ENCODE data around the gene ATP8B3. TPM values are rescaled to one million over a fixed set of nuclear protein-coding genes. Genes with fewer than 3 reads are reported as not detected.
A peak's percentile ranks its signal among the peaks of the same experiment; 100 is the strongest.
"Not testable (repeated sequence)": the region's sequence is repeated elsewhere in the genome, so short reads cannot be mapped to it uniquely, and the experiment has no call there.

The ATP8B3 gene
- total RNA-seq, 1 donor from 2014 or later = 1.4 TPM

DNA sequence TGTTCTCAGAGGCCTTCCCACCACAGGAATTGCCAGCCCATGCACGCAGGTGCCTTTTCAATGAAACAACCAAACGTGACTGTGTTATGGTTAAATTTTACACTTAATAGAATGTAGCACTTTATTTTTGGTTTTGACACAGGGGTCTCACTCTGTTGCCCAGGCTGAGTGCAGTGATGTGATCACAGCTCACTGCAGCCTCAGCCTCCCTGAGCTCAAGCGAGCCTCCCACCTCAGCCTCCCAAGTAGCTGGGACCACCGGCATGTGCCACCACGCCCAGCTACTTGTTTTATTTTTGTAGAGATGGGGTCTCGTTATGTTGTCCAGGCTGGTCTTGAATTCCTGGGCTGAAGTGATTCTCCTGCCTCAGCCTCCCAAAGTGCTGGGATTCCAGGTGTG lies 7.2 kb downstream of the ATP8B3 start:
- ATAC-seq (no peak), DNase-seq (ENCODE audit: low spot score) (no peak)

DNA sequence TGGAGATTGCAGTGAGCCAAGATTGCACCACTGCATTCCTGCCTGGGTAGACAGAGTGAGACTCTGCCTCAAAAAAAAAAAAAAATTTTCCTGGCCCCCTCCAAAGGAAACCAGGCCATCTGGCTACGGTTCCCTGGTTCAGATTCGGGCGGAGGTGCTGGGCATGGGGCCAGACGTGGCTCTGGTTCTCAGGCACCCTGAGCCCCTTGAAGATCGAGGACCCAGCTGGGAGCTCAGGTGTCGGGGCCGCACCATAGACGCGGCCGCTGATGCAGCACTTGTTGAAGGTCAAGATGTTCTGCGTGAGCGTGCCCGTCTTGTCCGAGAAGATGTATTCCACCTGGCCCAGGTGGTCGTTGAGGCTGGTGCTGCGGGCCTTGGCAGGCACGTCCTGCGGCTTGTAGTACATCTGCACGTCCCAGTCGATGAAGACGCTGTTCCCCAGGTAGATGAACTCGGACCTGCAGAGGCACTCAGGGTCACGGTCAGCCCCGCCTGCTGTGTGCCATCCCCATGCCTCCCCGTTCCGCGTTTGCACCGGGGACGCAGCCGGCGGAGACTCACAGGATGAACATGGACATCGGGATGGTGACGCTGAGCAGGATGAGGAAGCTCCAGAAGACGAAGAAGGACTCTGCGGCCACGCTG lies 12.3 kb downstream of the ATP8B3 start:
- ATAC-seq = no peak
- no peak for DNase-seq (ENCODE audit: low spot score)

DNA sequence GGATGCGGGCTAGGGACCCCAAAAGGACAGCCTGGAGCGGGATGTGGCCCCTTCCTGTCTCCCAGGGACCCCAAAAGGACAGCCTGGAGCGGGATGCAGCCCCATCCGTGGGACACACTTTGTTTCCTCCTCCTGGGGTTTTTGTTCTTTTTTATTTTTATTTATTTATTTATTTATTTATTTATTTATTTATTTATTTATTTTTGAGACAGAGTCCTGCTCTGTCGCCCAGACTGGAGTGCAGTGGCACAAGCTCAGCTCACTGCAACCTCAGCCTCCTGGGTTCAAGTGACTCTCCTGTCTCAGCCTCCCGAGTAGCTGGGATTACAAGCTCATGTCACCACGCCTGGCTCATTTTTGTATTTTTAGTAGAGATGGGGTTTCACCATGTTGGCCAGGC lies 14.8 kb downstream of the ATP8B3 start:
- DNase-seq (ENCODE audit: low spot score); ATAC-seq: not testable (repeated sequence)

DNA sequence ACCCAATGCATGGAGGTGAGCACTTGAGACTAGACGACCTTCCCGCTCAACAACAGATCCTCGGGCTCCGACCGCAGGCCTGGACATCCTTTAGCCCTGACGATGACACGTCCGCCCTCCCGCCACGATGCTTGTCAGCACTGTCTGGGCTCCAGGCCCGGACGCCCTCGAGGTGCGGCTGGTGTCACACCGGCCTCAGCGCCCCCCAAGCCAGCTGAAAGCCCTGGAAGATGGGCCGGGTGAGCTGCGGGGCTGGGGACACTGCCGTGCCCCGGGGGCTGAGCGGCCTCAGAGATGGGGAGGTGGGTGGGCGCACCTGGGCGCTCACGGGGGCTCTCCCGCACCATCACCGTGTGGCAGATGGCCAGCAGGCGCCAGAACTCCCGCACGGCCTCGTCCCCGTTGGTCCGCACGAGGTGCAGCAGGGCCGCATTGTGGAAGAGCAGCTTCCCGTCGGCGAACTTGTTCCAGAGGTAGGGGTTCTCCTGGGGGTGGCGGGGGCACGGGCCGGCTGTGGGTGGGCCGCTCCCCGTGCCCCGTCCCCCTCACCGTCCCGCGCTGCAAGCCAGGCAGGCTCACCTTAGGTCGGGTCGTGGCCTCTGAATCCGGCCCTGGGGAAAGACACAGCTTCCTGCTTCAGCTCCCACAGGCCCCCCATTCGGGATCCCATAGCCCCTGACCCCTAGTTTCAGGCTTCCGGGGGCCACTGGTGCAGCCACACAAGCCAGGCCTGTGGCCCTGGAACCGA lies 15.5 kb downstream of the ATP8B3 start:
- DNase-seq (ENCODE audit: low spot score) (no peak), ATAC-seq (no peak)

DNA sequence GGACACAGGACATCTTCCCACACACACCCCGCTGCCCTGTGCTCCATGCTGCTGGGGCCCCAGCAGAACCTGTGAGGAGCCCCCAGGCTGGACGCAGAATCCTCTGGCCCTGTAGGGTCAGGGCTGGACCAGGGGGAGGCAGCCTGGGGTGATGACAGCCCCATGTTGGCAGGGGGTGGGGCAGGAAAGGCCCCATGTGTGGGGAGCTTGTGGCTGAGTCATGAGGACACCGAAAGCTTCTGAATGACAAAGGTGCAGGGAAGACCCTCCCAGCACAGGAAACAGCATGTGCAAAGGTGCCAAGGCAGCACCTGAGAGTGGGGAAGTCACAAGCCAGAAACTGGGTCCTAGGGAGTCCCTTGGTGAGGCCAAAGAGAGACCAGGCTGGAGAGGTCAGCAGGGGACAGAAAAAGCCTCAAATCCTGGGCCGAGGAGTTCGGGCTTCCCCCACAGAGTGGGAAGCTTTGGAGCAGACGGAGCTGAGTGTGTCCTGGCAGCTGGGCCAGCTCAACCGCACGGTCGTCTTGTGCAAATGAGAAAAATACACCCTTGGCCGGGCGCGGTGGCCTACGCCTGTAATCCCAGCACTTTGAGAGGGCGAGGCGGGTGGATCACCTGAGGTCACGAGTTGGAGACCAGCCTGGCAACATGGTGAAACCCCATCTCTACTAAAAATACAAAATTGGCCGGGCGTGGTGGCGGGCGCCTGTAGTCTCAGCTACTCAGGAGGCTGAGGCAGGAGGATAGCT lies 17.5 kb downstream of the ATP8B3 start:
- ATAC-seq (no peak), DNase-seq (ENCODE audit: low spot score) (no peak)

DNA sequence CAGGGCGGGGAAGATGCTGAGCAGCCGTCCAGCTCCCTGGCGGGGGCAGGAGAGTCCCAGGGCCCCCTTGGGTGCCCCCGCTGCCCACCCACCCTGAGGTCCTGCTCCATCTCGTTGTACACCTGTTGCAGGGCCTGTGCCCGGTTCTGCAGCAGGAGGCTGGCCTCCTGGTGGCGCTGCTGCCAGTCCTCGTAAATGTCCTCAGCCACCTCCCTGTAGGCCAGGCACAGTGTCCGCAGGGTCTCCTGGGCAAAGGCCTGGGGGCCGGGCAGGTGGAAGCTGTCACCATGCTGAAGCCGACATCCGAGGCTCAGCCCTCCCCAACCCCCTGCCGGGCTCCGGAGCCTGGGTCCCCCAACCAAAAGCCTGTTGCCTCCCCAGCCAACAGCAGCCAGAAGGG lies 20.2 kb downstream of the ATP8B3 start:
- no peak for DNase-seq (ENCODE audit: low spot score)
- ATAC-seq = no peak

DNA sequence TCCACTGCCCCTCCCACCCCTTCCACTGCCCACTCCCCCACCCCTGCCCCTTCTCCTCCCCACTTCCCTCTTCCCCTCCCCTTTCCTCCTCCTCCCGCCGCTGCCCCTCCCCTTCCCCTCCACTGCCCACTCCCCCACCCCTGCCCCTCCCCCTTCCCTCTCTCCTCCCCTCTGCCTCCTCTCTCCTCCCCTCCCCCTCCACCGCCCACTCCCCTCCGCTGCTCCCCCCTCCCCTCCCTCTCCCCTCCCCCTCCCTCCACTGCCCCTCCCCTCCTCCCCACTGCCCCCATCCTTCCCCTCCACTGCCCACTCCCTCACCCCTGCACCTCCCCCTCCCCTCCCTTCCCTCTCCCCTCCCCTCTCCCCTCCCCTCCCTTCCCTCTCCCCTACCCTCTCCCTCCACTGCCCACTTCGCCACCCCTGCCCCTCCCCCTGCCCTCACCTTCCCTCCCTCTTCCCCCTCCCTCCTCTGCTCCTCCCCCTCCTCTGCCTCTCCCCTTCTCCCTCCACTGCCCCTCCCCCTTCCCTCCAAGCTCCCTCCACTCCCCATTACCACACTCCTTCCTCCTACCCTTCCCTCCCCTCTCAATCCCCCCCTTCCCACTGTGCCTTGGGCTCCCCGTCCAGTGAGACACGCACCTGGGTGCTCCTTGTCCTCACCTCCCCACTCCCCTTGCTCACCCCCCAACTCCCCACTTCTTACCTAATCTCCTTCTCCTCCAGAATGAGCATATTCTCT lies 21.9 kb downstream of the ATP8B3 start:
- ATAC-seq (no peak), DNase-seq (ENCODE audit: low spot score) (no peak)

DNA sequence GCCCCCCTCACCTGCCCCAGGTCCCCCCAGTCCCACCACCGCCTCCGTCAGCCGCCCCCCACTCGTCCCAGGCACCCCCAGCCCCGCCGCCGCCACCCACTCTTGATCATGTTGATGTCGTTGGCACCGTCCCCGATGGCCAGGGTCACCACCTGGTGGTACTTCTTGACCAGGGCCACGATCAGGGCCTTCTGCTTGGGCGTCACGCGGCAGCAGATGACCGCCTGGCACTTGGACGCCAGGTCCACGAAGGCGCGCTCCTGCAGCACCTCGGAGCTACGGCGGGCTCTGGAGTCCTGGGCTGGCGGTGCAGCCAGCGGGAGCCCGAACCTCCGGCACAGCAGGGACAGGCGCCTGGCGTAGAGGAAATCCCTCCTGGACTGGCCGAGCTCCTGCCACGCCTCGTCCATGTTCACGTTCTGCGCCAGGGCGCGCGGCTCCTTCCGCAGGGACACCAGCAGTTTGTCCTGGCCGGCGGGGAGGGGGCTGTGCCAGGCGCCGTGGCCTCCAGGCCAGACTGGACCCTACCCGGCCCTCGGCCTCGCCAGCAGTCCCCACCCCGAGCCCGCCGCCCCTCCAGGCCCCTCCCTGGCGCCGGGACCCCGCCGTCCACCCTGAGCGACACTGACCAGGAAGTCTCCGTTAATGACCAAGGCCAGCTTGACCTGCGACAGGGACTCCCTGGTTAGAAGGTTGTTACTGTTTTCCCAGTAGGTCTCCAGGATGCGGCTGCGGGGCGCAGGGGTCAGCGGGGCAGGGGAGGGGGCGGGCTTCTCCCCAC lies 22.6 kb downstream of the ATP8B3 start:
- ATAC-seq (peak; percentile 41), DNase-seq (ENCODE audit: low spot score) (no peak)

DNA sequence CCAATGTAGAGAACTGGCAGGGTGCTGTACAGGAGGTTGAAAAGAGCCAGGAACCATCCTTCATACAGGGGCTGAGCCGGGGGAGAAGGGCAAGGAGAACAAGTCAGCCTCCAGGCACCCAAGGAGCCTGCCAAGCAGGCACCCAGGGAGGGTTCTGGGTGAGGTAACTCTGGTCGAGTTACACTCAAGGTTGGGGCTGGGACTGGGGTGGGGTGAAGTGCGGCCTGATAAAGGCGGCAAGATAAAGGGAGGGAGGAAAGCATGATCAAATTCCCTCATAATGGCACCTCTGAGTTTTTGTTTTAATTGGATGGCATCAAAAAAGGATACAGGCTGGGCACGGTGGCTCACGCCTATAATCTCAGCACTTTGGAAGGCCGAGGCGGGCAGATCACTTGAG lies 25.0 kb downstream of the ATP8B3 start:
- no peak for ATAC-seq
- no peak for DNase-seq (ENCODE audit: low spot score)

DNA sequence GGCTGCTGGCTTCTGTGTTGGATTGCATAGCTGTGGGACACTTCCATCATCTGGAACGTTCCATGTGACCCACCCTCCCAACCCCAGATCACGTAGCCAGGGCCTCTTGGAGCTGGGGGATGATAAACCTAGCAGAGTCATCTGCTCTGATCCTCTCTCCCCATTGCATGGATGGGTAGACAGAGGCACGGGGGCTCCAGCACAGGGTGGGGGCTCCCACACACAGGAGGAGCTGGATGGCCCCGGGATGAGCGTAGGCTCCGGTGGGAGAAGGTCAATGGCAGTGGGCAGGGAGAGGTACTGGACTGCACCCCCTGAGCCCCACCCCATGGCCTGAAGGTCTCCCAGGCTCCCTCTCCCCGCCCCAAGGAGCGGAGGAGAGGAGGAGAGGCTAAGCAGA lies 25.4 kb downstream of the ATP8B3 start:
- no peak for ATAC-seq
- no peak for DNase-seq (ENCODE audit: low spot score)

DNA sequence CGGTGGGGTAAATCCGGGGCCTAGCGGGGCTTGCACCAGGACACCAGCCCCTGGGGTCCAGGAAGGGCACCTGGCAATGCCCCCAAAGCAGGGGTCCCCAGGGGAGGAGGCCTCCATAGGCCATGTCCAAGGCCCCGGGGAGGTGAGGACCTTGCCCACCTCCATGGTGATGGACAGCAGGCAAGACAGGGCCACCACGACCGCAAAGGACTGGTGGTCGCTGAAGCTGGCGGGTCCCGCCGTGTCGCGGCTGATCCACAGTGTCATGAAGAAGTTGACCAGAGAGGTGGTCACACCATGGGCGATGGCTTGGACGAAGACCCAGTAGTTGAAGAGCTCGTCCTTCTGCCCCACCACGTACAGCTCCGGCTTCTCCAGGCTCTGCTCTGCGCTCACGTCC lies 26.8 kb downstream of the ATP8B3 start:
- no peak for ATAC-seq
- DNase-seq (ENCODE audit: low spot score) = no peak

DNA sequence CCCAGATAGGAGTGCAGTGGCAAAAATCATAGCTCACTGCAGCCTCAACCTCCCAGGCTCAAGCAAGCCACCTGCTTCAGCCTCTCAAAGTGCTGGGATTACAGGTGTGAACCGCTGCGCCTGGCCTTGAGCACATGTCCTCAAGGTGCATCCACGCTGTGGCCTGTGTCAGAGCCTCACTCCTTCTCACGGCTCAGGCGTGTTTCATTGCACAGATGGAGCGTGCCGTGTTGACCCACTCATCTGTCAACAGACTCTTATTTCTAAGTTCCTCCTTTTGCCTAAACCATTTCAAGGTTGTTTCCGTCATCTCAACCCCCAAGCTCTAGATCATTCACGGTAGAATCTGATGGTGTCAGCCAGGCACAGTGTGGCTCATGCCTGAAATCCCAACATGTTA lies 28.2 kb downstream of the ATP8B3 start:
- DNase-seq (ENCODE audit: low spot score) (no peak), ATAC-seq (no peak)

DNA sequence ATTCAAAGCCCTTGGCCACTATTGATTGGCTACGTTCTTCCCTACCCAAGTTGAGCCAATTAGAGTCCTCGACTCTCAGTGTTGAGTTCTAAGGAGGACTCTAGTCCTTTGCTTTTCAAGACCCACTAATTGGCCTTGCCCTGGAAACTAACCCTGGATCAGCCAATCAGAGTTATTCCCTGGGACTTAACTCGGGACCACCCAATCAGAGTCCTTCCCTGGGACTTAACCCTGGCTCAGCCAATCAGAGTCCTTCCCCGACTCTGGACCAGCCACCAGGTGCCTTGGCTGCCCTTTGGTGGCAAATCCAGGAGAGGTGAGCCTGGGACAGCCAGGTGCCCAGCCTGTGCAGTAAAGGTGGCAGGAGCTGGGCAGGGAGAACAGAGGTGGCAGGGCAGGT lies 28.7 kb downstream of the ATP8B3 start:
- ATAC-seq (no peak), DNase-seq (ENCODE audit: low spot score) (no peak)

DNA sequence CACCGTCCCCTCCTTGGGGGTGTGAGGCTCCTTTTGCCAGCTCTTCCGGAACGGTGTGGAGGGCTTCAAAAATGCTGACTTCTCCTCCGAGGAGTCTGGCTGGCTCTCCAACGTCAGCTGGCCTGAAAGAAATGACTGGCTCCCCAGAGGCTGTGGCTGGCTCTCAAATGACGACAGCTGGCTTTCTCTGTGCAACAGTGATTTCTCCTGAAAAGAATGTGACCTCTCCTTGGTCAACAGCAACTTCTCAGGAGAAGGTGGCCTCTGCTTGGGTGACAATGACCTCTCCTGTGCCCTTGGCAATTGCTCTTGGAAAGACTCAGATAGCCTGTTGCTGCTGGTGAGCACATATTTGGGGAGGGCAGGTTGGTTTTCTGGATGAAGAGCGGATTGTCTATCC lies 29.6 kb downstream of the ATP8B3 start:
- no peak for DNase-seq (ENCODE audit: low spot score)
- no peak for ATAC-seq

DNA sequence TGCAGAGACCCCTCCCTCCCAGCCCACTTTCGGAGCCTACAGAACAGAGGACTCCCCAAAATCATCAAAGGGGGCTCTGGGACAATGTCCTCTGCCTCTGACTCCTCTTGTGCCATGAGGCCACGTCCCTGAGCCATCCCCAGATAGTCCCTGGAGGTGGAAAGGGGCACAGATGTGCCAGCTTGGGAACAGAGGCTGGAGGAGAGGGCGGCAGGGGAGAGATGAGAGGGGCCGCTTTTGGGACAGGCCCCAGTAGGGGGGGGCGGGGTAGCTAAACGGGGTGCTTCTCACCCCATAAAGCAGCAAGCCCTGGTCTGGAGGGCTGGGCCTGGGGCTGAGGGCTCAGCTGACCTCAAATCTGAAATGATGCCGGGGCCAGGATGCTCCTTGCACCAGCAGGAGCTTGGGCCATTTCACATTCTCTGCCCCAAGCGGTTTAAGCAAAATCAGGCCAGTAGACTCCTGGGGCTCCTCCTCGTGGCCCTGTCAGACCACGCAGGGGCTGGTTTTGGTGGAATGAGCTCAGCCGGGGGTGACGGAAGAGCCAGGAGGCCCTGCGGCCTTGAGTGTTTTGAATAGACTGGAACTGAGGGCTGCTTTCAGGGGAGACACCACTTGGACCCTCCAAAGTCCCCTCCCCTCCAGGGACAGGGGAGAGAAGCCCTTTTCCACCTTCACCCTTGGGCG lies 31.7 kb downstream of the ATP8B3 start:
- DNase-seq (ENCODE audit: low spot score) (no peak), ATAC-seq (no peak)

DNA sequence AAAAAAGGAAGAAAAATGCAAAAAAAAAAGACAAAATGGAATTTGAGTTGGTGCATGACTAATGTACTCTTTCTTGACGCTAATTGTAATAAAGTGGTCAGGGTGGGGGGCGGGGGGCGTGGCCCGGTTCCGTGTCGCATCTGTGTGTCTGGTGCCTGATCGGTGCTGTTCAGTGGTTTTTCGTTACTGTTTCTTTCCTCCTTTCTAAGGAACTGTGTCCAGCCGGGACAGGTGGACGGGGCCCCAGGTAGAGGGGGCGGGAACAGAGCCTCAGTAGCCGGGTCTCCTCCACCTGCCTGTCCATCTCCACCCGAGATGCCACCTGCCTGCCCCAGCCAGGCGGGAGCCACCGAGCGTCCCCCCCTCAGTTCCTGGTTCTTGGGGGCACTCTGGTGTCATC lies 32.5 kb downstream of the ATP8B3 start:
- ATAC-seq = no peak
- DNase-seq (ENCODE audit: low spot score) = no peak

DNA sequence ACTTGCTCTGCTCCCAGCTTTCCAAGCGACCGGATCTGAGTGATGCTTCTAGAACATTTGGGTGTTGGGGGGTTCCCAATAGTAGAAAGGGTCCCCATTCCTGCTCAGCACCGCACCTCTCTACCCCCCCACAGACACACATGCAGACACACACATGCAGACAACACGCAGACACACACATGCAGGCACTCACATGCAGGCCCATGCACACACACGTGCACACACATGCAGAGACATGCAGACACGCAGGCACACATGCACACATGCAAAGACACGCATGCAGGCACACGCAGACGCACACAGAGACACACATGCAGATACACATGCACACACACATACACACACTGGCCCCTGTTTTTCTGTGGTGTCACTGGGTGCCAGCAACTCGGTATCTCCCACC lies 34.9 kb downstream of the ATP8B3 start:
- DNase-seq (ENCODE audit: low spot score) (no peak), ATAC-seq (no peak)

DNA sequence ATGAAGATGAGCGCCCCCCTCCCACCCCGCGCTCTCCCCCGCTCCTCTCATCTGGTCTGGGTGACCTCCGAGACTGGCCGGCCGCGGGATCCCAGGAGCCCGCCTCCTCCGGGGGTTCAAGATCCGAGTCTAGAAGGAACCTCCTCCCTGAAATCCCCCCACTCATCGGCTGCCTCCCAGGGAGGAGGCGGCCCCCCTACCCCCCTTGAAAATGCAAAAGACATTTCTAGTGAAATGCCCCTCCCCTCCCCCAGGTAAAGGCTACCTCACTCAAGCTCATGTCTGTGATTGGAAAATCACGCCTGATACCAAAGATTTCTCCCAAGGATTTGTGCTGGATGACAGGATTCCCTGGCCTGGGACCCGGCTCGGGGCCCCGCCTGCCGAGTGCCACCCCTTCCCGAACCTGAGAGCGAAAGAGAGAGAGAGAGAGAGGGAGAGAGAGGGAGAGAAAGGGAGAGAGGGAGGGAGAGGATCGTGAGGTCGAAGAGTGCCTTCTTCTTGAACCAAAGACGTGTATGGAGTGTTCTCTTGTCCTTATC lies 35.4 kb downstream of the ATP8B3 start:
- no peak for ATAC-seq

DNA sequence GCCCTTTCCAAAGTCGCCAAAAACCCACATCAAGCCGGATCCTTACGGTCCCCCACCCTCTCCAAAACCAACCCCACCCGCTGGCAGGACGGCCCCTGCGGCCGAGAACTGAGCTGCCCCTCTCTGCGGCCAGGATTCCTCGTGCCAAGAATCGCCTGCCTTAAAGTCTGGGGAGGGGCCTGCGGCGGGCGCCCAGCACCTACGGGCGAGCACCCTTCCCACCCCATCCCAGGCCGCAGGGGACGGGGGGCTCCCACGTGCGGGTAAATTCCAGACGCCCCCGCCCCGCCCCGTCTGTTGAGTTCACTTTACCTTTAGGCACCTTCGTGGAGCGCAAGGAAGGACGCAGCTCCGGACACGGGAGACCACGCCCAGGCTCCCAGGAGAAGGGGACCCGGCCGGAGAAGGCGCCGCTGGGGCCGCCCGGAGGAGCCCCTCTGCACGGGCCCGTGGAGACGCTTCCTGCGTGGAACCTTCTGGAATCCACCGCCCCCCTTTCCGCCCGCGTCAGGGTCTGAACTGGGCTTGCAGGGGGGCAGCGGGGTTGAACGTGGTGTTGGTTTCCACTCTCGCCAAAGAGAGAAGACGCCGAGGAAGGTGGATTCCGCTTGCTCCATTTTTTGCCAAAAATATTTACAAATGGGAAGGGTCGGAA lies 36.0 kb downstream of the ATP8B3 start:
- no peak for DNase-seq (ENCODE audit: low spot score)
- no peak for ATAC-seq

More for the DNA sequence above, 35.4 kb downstream of the ATP8B3 start:
- no peak for DNase-seq (ENCODE audit: low spot score)

Measured in left lobe of liver (tissue), 2 donors.